ENCODE results near the gene STPG2.

STPG2 gene

GRCh38 chr4:97786306-97786920, 356.9 kb downstream of the STPG2 start:
- no peak for DNase-seq (ENCODE audit: low spot score)

- no peak for DNase-seq (ENCODE audit: low spot score)
These were observed 365.1 kb downstream of the STPG2 start for GRCh38 chr4:97778174-97778573.

- no peak for DNase-seq (ENCODE audit: low spot score)
These were observed 368.8 kb downstream of the STPG2 start for GRCh38 chr4:97774347-97774989.

- no peak for DNase-seq (ENCODE audit: low spot score)
These were observed 373.1 kb downstream of the STPG2 start for GRCh38 chr4:97770222-97770621.

- DNase-seq (ENCODE audit: low spot score) = no peak
These were observed 381.2 kb downstream of the STPG2 start for GRCh38 chr4:97762115-97762512.

- DNase-seq (ENCODE audit: low spot score) = no peak
These were observed 381.7 kb downstream of the STPG2 start for GRCh38 chr4:97761445-97762114.

GRCh38 chr4:97759785-97760184, 383.5 kb downstream of the STPG2 start:
- no peak for DNase-seq (ENCODE audit: low spot score)

GRCh38 chr4:97752599-97752998, 390.7 kb downstream of the STPG2 start:
- no peak for DNase-seq (ENCODE audit: low spot score)

- no peak for DNase-seq (ENCODE audit: low spot score)
These were observed 395.3 kb downstream of the STPG2 start for GRCh38 chr4:97747945-97748344.

GRCh38 chr4:97720869-97721432, 422.3 kb downstream of the STPG2 start:
- no peak for DNase-seq (ENCODE audit: low spot score)

GRCh38 chr4:97691111-97691605, 452.1 kb downstream of the STPG2 start:
- DNase-seq (ENCODE audit: low spot score) = no peak

- DNase-seq (ENCODE audit: low spot score) = no peak
These were observed 472.5 kb downstream of the STPG2 start for GRCh38 chr4:97670703-97671269.

- no peak for DNase-seq (ENCODE audit: low spot score)
These were observed 477.7 kb downstream of the STPG2 start for GRCh38 chr4:97665553-97665952.

- no peak for DNase-seq (ENCODE audit: low spot score)
These were observed 478.5 kb downstream of the STPG2 start for GRCh38 chr4:97664741-97665140.

- no peak for DNase-seq (ENCODE audit: low spot score)
These were observed 481.1 kb downstream of the STPG2 start for GRCh38 chr4:97662133-97662532.

GRCh38 chr4:97656044-97656720, 487.1 kb downstream of the STPG2 start:
- no peak for DNase-seq (ENCODE audit: low spot score)

- DNase-seq (ENCODE audit: low spot score) = no peak
These were observed 489.6 kb downstream of the STPG2 start for GRCh38 chr4:97653701-97654100.

GRCh38 chr4:97646997-97647396, 496.3 kb downstream of the STPG2 start:
- no peak for DNase-seq (ENCODE audit: low spot score)

GRCh38 chr4:97645071-97645821, 498.0 kb downstream of the STPG2 start:
- no peak for DNase-seq (ENCODE audit: low spot score)

GRCh38 chr4:97643179-97643578, 500.1 kb downstream of the STPG2 start:
- DNase-seq (ENCODE audit: low spot score) = no peak

- DNase-seq (ENCODE audit: low spot score) = no peak
These were observed 503.3 kb downstream of the STPG2 start for GRCh38 chr4:97639961-97640360.

Measured in germinal center (tissue), 1 donor.